H9 (cell line): Measurements from ENCODE around the gene DUS2. TPM values are rescaled to one million over a fixed set of nuclear protein-coding genes. Genes with fewer than 3 reads are reported as not detected.

Experiments used
- DNase-seq: peaks from one replicate; pipeline ENCODE4 v3.0.0-alpha.2; 2017
- H2AFZ ChIP-seq: one replicate; pipeline ENCODE4 v1.6.1; 2013; ENCODE audit warnings: mild to moderate bottlenecking, low read length, control low read depth, moderate library complexity
- H2AK5ac ChIP-seq: 2 replicates; pipeline ENCODE4 v1.6.1; 2013; ENCODE audit warnings: low read length, control low read depth, mixed read lengths; ENCODE audit not compliant: insufficient read length
- H2BK120ac ChIP-seq: one replicate; pipeline ENCODE4 v1.6.1; 2013; ENCODE audit warnings: low read depth, mild to moderate bottlenecking, low read length, control low read depth, inconsistent platforms; ENCODE audit not compliant: poor library complexity, severe bottlenecking
- H2BK12ac ChIP-seq: 2 replicates; pipeline ENCODE4 v1.6.1; 2013; ENCODE audit warnings: low read length, control low read depth, mixed read lengths, low read depth; ENCODE audit not compliant: insufficient read length
- H2BK15ac ChIP-seq: 2 replicates; pipeline ENCODE4 v1.6.1; 2013; ENCODE audit warnings: low read depth, low read length, control low read depth
- H2BK20ac ChIP-seq: one replicate; pipeline ENCODE4 v1.6.1; 2013; ENCODE audit warnings: low read depth, mild to moderate bottlenecking, low read length, control low read depth, inconsistent platforms; ENCODE audit not compliant: poor library complexity, severe bottlenecking
- H2BK5ac ChIP-seq: 2 replicates; pipeline ENCODE4 v1.6.1; 2013; ENCODE audit warnings: low read length, control low read depth, mixed read lengths; ENCODE audit not compliant: insufficient read length
- H3K14ac ChIP-seq: 2 replicates; pipeline ENCODE4 v1.6.1; 2013; ENCODE audit warnings: low read length, control low read depth; ENCODE audit not compliant: insufficient read depth
- H3K18ac ChIP-seq: 2 replicates; pipeline ENCODE4 v1.6.1; 2013; ENCODE audit warnings: low read depth, mild to moderate bottlenecking, mixed read lengths, low read length, control low read depth; ENCODE audit not compliant: insufficient read length
- H3K23ac ChIP-seq: 2 replicates; pipeline ENCODE4 v1.6.1; 2013; ENCODE audit warnings: low read length, control low read depth, mixed read lengths, low read depth; ENCODE audit not compliant: insufficient read length
- H3K23me2 ChIP-seq: 2 replicates; pipeline ENCODE4 v1.6.1; 2013; ENCODE audit warnings: low read depth, mild to moderate bottlenecking, mixed read lengths, low read length, control low read depth; ENCODE audit not compliant: insufficient read length, poor library complexity, severe bottlenecking
- H3K27ac ChIP-seq: 2 replicates; pipeline ENCODE4 v1.5.1; 2013; ENCODE audit warnings: low read length, control low read depth, mixed read lengths, low read depth; ENCODE audit not compliant: insufficient read length
- H3K27me3 ChIP-seq: 2 replicates; pipeline ENCODE4 v1.6.1; 2013; ENCODE audit warnings: low read length, control low read depth, inconsistent platforms; ENCODE audit not compliant: insufficient read depth
- H3K4ac ChIP-seq: 2 replicates; pipeline ENCODE4 v1.6.1; 2013; ENCODE audit warnings: low read depth, mild to moderate bottlenecking, control low read depth, inconsistent platforms, low read length, moderate library complexity
- H3K4me1 ChIP-seq: 2 replicates; pipeline ENCODE4 v1.6.1; 2013; ENCODE audit warnings: low read length, control low read depth, inconsistent platforms; ENCODE audit not compliant: insufficient read depth
- H3K4me2 ChIP-seq: 2 replicates; pipeline ENCODE4 v1.6.1; 2013; ENCODE audit warnings: low read length, control low read depth, mixed read lengths; ENCODE audit not compliant: insufficient read length, insufficient read depth
- H3K56ac ChIP-seq: 2 replicates; pipeline ENCODE4 v1.6.1; 2013; ENCODE audit warnings: low read depth, mild to moderate bottlenecking, mixed read lengths, low read length, control low read depth; ENCODE audit not compliant: insufficient read length
- H3K79me1 ChIP-seq: 2 replicates; pipeline ENCODE4 v1.6.1; 2013; ENCODE audit warnings: low read depth, mild to moderate bottlenecking, moderate library complexity, low read length, control low read depth, inconsistent platforms; ENCODE audit not compliant: insufficient read depth, poor library complexity, severe bottlenecking
- H3K79me2 ChIP-seq: 2 replicates; pipeline ENCODE4 v1.6.1; 2013; ENCODE audit warnings: low read length, control low read depth, inconsistent platforms; ENCODE audit not compliant: insufficient read depth
- H3K9ac ChIP-seq: 2 replicates; pipeline ENCODE4 v1.6.1; 2013; ENCODE audit warnings: low read length, control low read depth, mixed read lengths; ENCODE audit not compliant: insufficient read length; ENCODE audit errors: extremely low read depth
- H3K9me3 ChIP-seq: one replicate; pipeline ENCODE4 v1.6.1; 2013; ENCODE audit warnings: low read depth, low read length, inconsistent platforms; ENCODE audit not compliant: control insufficient read depth
- H3T11ph ChIP-seq: one replicate; pipeline ENCODE4 v1.6.1; 2013; ENCODE audit warnings: mild to moderate bottlenecking, low read length, control low read depth, inconsistent platforms
- H4K20me1 ChIP-seq: one replicate; pipeline ENCODE4 v1.6.1; 2013; ENCODE audit not compliant: control insufficient read depth, insufficient read length, insufficient read depth
- H4K5ac ChIP-seq: 2 replicates; pipeline ENCODE4 v1.6.1; 2013; ENCODE audit warnings: low read depth, mild to moderate bottlenecking, mixed read lengths, low read length, control low read depth; ENCODE audit not compliant: insufficient read length
- H4K8ac ChIP-seq: replicated peaks from 2 replicates; pipeline ENCODE4 v1.6.1; 2013; ENCODE audit warnings: low read length, control low read depth, mixed read lengths, low read depth; ENCODE audit not compliant: insufficient read length
- H4K91ac ChIP-seq: 2 replicates; pipeline ENCODE4 v1.6.1; 2013; ENCODE audit warnings: low read depth, mild to moderate bottlenecking, moderate library complexity, mixed read lengths, low read length, control low read depth; ENCODE audit not compliant: insufficient read length
- H3K27ac Mint-ChIP-seq, 3 experiments: 2 replicates in 2 of 3; 3 replicates in 1 of 3; pipeline ENCODE4 v1.8.0; 2020 to 2021; ENCODE audit warnings: mixed read lengths in 3 of 3, mild to moderate bottlenecking in 1 of 3, moderate library complexity in 1 of 3
- H3K27me3 Mint-ChIP-seq: 2 replicates; pipeline ENCODE4 v1.8.0; 2021; ENCODE audit warnings: low read depth, mild to moderate bottlenecking, moderate library complexity, mixed read lengths
- H3K36me3 Mint-ChIP-seq, 3 experiments: 2 replicates in 2 of 3; 3 replicates in 1 of 3; pipeline ENCODE4 v1.8.0; 2020 to 2021; ENCODE audit warnings: low read depth in 3 of 3, mixed read lengths in 3 of 3; ENCODE audit not compliant: insufficient read depth in 1 of 3
- H3K4me1 Mint-ChIP-seq, 2 experiments: 2 replicates each; pipeline ENCODE4 v1.8.0; 2020; ENCODE audit warnings: mixed read lengths in 2 of 2
- H3K4me3 Mint-ChIP-seq, 2 experiments: 2 replicates in 1 of 2; 3 replicates in 1 of 2; pipeline ENCODE4 v1.8.0; 2020 to 2021; ENCODE audit warnings: mild to moderate bottlenecking in 2 of 2, mixed read lengths in 2 of 2, moderate library complexity in 1 of 2
- H3K9me3 Mint-ChIP-seq, 2 experiments: 2 replicates in 1 of 2; 3 replicates in 1 of 2; pipeline ENCODE4 v1.8.0; 2020; ENCODE audit warnings: mild to moderate bottlenecking in 2 of 2, mixed read lengths in 2 of 2, moderate library complexity in 1 of 2
- CTCF ChIP-seq: fragments of 200-600 bp; sonication (generic); conservative IDR thresholded peaks from 3 replicates; pipeline ENCODE4 v1.8.0; 2021; ENCODE audit warnings: antibody characterized with exemption, mild to moderate bottlenecking
- WGBS: extraction: QIAGEN DNeasy Blood & Tissue Kit; methylation state at CpG from one replicate; pipeline ENCODE4 v1.1.7; 2013; ENCODE audit warnings: missing lambda C conversion rate, low lambda C conversion rate, mixed read lengths; ENCODE audit not compliant: insufficient read length; ENCODE audit errors: extremely low coverage; 5-methylcytosine and 5-hydroxymethylcytosine counted together
- total RNA-seq: library from RNA; stranded (reverse); gene quantifications from 2 replicates; pipeline ENCODE4 v1.2.1, GENCODE V29; 2021

Gene DUS2
- total RNA-seq, 1 experiment from 2014 or later = 28.5 TPM

GRCh38 chr16:68115851-68116250 is 92.8 kb downstream of the DUS2 start:
- H4K8ac ChIP-seq = no peak overlapping the region
- H3K27ac ChIP-seq = no peak overlapping the region
- H3K23me2 ChIP-seq = no peaks in the 10 kb centered on the region
- Mint-ChIP-seq H3K4me3 (no peak overlapping the region), H3K27me3 (no peaks in the 10 kb centered on the region), H3K4me1 (peaks cover 4 to 5% of the 10 kb centered on the region in 2 experiments; a peak in 2 of 4 replicates), H3K9me3 (peaks cover 5 to 6% of the 10 kb centered on the region in 2 experiments; a peak in 4 of 5 replicates), H3K27ac (no peak overlapping the region), H3K36me3 (peaks cover under 1 to 7% (median 4%) of the 10 kb centered on the region in 3 experiments; a peak in 5 of 7 replicates)
- H3K56ac ChIP-seq = no peak overlapping the region
- no peak overlapping the region for H2BK20ac ChIP-seq
- no CpG with 5 or more reads among the region's 2 CpGs for WGBS
- no peak overlapping the region for H2AFZ ChIP-seq
- no peak for DNase-seq
- H3K23ac ChIP-seq = no peak overlapping the region
- H2BK120ac ChIP-seq = no peak overlapping the region
- peaks cover 9% of the 10 kb centered on the region for H3K79me1 ChIP-seq
- H3K27me3 ChIP-seq = no peaks in the 10 kb centered on the region; the same call in 1 of the 2 replicates
- no peak overlapping the region for H3K4me2 ChIP-seq
- no peak overlapping the region for H3K4ac ChIP-seq
- no peaks in the 10 kb centered on the region for H4K20me1 ChIP-seq
- H3T11ph ChIP-seq = no peak overlapping the region
- no peak overlapping the region for H2BK15ac ChIP-seq
- no peak overlapping the region for H2AK5ac ChIP-seq
- H4K91ac ChIP-seq = no peak overlapping the region
- H3K79me2 ChIP-seq = peaks cover 7% of the 10 kb centered on the region; the same call in 1 of the 2 replicates
- no peak overlapping the region for H4K5ac ChIP-seq
- H3K9me3 ChIP-seq = no peaks in the 10 kb centered on the region
- no peak overlapping the region for H2BK5ac ChIP-seq
- H3K4me1 ChIP-seq = no peaks in the 10 kb centered on the region; the same call in 1 of the 2 replicates
- H2BK12ac ChIP-seq = no peak overlapping the region
- no peak overlapping the region for H3K9ac ChIP-seq
- TF ChIP-seq CTCF = no peak
- no peak overlapping the region for H3K14ac ChIP-seq
- H3K18ac ChIP-seq = no peak overlapping the region
